K562 (cell line): ENCODE results near the gene SETD4. TPM values are rescaled to one million over a fixed set of nuclear protein-coding genes. Genes with fewer than 3 reads are reported as not detected.

Experiments used
- ATAC-seq: fragments of 200-7000 bp; cut with Tn5 transposase; 3 replicates; pipeline ENCODE4 v1.9.1; 2020; ENCODE audit warnings: moderate library complexity
- BruUV-seq: library from RNA; stranded (reverse); fragments of 400-500 nt; replicated peaks from 2 replicates; lab custom pipeline; 2021; lab: Mats Ljungman, UMichigan
- CTCF ChIA-PET: fragments of 300-600 bp; formaldehyde crosslinking; extraction: SDS; loops from one replicate; lab custom pipeline; 2021; ENCODE audit warnings: low intra/inter-chr PET ratio; lab: Yijun Ruan, JAX
- POLR2A ChIA-PET: fragments of 300-600, 350-650 bp; sonication (Branson Sonifier 250); formaldehyde crosslinking; extraction: SDS; loops from one replicate; lab custom pipeline; 2021; ENCODE audit warnings: antibody characterized with exemption, inconsistent platforms; lab: Yijun Ruan, JAX
- DNase-seq, 4 experiments: peaks; one replicate each; pipeline versions ENCODE4 v3.0.0 to v3.0.0-alpha.2; 2011 to 2018; ENCODE audit warnings: low spot score in 3 of 4, mixed read lengths in 3 of 4; ENCODE audit errors: extremely low read depth in 1 of 4
- FAIRE-seq: peaks from 2 replicates; lab custom pipeline; 2011; peaks lifted over from hg19 to GRCh38; lab: Jason Lieb, UNC
- H2AFZ ChIP-seq: 2 replicates; pipeline ENCODE4 v1.6.0; 2011; ENCODE audit warnings: low read depth, low read length, control low read depth, inconsistent platforms
- H3K27ac ChIP-seq: fragments of 200-600 bp; 3 replicates; pipeline ENCODE4 v1.8.0; 2011; ENCODE audit warnings: low read depth, mild to moderate bottlenecking, control low read depth, inconsistent platforms, low read length, moderate library complexity, mixed read lengths; ENCODE audit errors: extremely low read depth
- H3K27me3 ChIP-seq, 2 experiments: fragments of 300-600 bp in 1 of 2; 2 replicates in 1 of 2; 3 replicates in 1 of 2; pipeline versions ENCODE4 v1.6.0 to v1.8.0; 2011; ENCODE audit warnings: inconsistent platforms in 2 of 2, low read length in 2 of 2, mild to moderate bottlenecking in 1 of 2, mixed read lengths in 1 of 2, moderate library complexity in 1 of 2; ENCODE audit not compliant: control insufficient read depth in 2 of 2, insufficient read depth in 2 of 2
- H3K36me3 ChIP-seq: fragments of 300-600 bp; 3 replicates; pipeline ENCODE4 v1.8.0; 2011; ENCODE audit warnings: mild to moderate bottlenecking, low read length, inconsistent platforms; ENCODE audit not compliant: control insufficient read depth, insufficient read depth
- H3K4me1 ChIP-seq, 2 experiments: fragments of 200-600 bp in 1 of 2; replicated peaks in 1 of 2; 2 replicates in 1 of 2; 3 replicates in 1 of 2; pipeline versions ENCODE4 v1.5.1 to v1.8.0; 2011; ENCODE audit warnings: inconsistent platforms in 2 of 2, low read length in 2 of 2, mild to moderate bottlenecking in 1 of 2, mixed read lengths in 1 of 2, moderate library complexity in 1 of 2; ENCODE audit not compliant: control insufficient read depth in 2 of 2, insufficient read depth in 2 of 2
- H3K4me2 ChIP-seq: 2 replicates; pipeline ENCODE4 v1.6.1; 2011; ENCODE audit warnings: low read length, control low read depth, inconsistent platforms, mixed read lengths; ENCODE audit not compliant: insufficient read depth
- H3K4me3 ChIP-seq: fragments of 200-600 bp; sonication (generic), shearing (Covaris generic); 2 replicates; pipeline ENCODE4 v1.5.1; 2016; ENCODE audit warnings: control low read depth, inconsistent platforms
- H3K79me2 ChIP-seq: fragments of 200-600 bp; 3 replicates; pipeline ENCODE4 v1.8.0; 2011; ENCODE audit warnings: low read length, inconsistent platforms; ENCODE audit not compliant: control insufficient read depth, insufficient read depth
- H3K9ac ChIP-seq, 2 experiments: 2 replicates each; pipeline versions ENCODE4 v1.6.0 to v1.6.1; 2011; ENCODE audit warnings: low read depth in 2 of 2, low read length in 2 of 2, control low read depth in 1 of 2, inconsistent platforms in 1 of 2, mild to moderate bottlenecking in 1 of 2, mixed read lengths in 1 of 2; ENCODE audit not compliant: insufficient read depth in 1 of 2
- H3K9me1 ChIP-seq: one replicate; pipeline ENCODE4 v1.6.0; 2011; ENCODE audit warnings: inconsistent platforms, mild to moderate bottlenecking, low read length, moderate library complexity; ENCODE audit not compliant: control insufficient read depth, insufficient read depth
- H3K9me3 ChIP-seq: replicated peaks from 2 replicates; pipeline ENCODE4 v1.5.1; 2011; ENCODE audit warnings: low read depth, low read length, inconsistent platforms; ENCODE audit not compliant: control insufficient read depth, insufficient read depth
- H4K20me1 ChIP-seq: replicated peaks from 2 replicates; pipeline ENCODE4 v1.6.1; 2011; ENCODE audit warnings: low read length, inconsistent platforms, mixed read lengths; ENCODE audit not compliant: control insufficient read depth, insufficient read depth
- C11orf30 ChIP-seq: fragments of 450-650 bp; IDR thresholded peaks from 2 replicates; pipeline ENCODE4 v1.6.1; 2016; ENCODE audit warnings: low read depth, mild to moderate bottlenecking
- CBX1 ChIP-seq: sonication (generic); IDR thresholded peaks from 2 replicates; pipeline ENCODE4 v1.6.1; 2016; ENCODE audit warnings: antibody characterized with exemption, low read depth, mild to moderate bottlenecking
- CREBBP ChIP-seq: IDR thresholded peaks from one replicate; pipeline ENCODE4 v1.6.1; 2012; ENCODE audit warnings: low read depth, mild to moderate bottlenecking, control low read depth, inconsistent platforms, low read length
- CTBP1 ChIP-seq: fragments of 450-650 bp; IDR thresholded peaks from 2 replicates; pipeline ENCODE4 v1.6.1; 2016; ENCODE audit warnings: borderline replicate concordance
- GABPB2 ChIP-seq: fragments of 250-450 bp; sonication (Bioruptor Pico); conservative IDR thresholded peaks from 2 replicates; pipeline ENCODE4 v1.5.1; 2021; ENCODE audit warnings: mild to moderate bottlenecking
- MCM2 ChIP-seq: fragments of 450-650 bp; IDR thresholded peaks from 2 replicates; pipeline ENCODE4 v1.6.1; 2017; ENCODE audit warnings: low read depth, mild to moderate bottlenecking
- NR1H2 ChIP-seq: sonication (generic); formaldehyde crosslinking; IDR thresholded peaks from 2 replicates; pipeline ENCODE4 v1.4.0; 2020; ENCODE audit warnings: mild to moderate bottlenecking, missing genetic modification reagents
- PTRF ChIP-seq: fragments of 450-650 bp; IDR thresholded peaks from 2 replicates; pipeline ENCODE4 v1.6.1; 2016; ENCODE audit warnings: mild to moderate bottlenecking, missing genetic modification characterization, missing compliant biosample characterization
- SUPT5H ChIP-seq: fragments of 450-650 bp; IDR thresholded peaks from 2 replicates; pipeline ENCODE4 v1.6.1; 2016
- ZNF175 ChIP-seq: fragments of 200-800 bp; sonication (Bioruptor generic); IDR thresholded peaks from 2 replicates; pipeline ENCODE4 v1.6.1; 2016; ENCODE audit warnings: low read depth, mild to moderate bottlenecking, missing genetic modification characterization, missing compliant biosample characterization
- ZNF24 ChIP-seq: fragments of 450-650 bp; IDR thresholded peaks from 2 replicates; pipeline ENCODE4 v1.6.1; 2016
- ZNF3 ChIP-seq: fragments of 250-450 bp; sonication (Bioruptor Pico); IDR thresholded peaks from 2 replicates; pipeline ENCODE4 v1.5.0; 2021; ENCODE audit warnings: mild to moderate bottlenecking, moderate library complexity
- WGBS: fragments of 100-300 bp; shearing (Covaris generic); methylation state at CpG from one replicate; pipeline ENCODE4 v1.1.6; 2016; ENCODE audit warnings: low coverage, mixed read lengths; ENCODE audit not compliant: insufficient coverage; ENCODE audit errors: missing lambda C conversion rate; 5-methylcytosine and 5-hydroxymethylcytosine counted together
- in situ Hi-C: fragments of 300-500 bp; cut with MboI; formaldehyde crosslinking; loops from 4 replicates; pipeline ENCODE4 v1.15.0; 2018; ENCODE audit warnings: inconsistent platforms, mixed read lengths
- intact Hi-C: fragments of 100-400 bp; cut with micrococcal nuclease; formaldehyde crosslinking; loops from 2 replicates; pipeline ENCODE4 v1.14.2; 2022
- polyA plus RNA-seq, 8 experiments: library from polyadenylated mRNA; depleted of rRNA in 4 of 8; stranded (reverse) in 5 of 8; unstranded in 3 of 8; fragments of >200 nt; fragmentation: Nextera tagmentation in 2 of 8; fragmentation: Illumina TruSeq in 1 of 8; extraction: Ambion mirVana in 2 of 8; extraction: Trizol in 1 of 8; gene quantifications; 2 replicates each; pipeline versions ENCODE4 v1.2.1 to v1.2.3, GENCODE V29; 2011 to 2014; ENCODE audit warnings: inconsistent platforms in 1 of 8, missing spikeins in 1 of 8
- total RNA-seq, 7 experiments: library from RNA; depleted of rRNA in 6 of 7; stranded (reverse); fragments of >200 nt in 6 of 7; fragmentation: Illumina TruSeq in 2 of 7; extraction: Trizol in 2 of 7; gene quantifications; 2 replicates each; pipeline versions ENCODE4 v1.2.1 to v1.2.3, GENCODE V29; 2011 to 2021; ENCODE audit warnings: low replicate concordance in 1 of 7
- TF ChIP-seq, protein P1 (sequence below): fragments of 250-450 bp; sonication (Bioruptor Pico); IDR thresholded peaks from 2 replicates; pipeline ENCODE4 v1.4.0; 2020; ENCODE audit warnings: mild to moderate bottlenecking, moderate library complexity
- TF ChIP-seq, protein P2 (sequence below), 2 experiments: fragments of 450-650 bp in 1 of 2; sonication (generic) in 1 of 2; formaldehyde crosslinking; conservative IDR thresholded peaks; 2 replicates each; pipeline versions ENCODE4 v1.4.0 to v1.8.1; 2020 to 2022; ENCODE audit warnings: mild to moderate bottlenecking in 1 of 2, missing genetic modification reagents in 1 of 2
- TF ChIP-seq, protein P3 (sequence below): fragments of 200-400 bp; formaldehyde crosslinking; IDR thresholded peaks from 2 replicates; pipeline ENCODE4 v1.6.1; 2017; ENCODE audit warnings: mild to moderate bottlenecking, low read depth, low read length, moderate library complexity
- TF ChIP-seq, protein P4 (sequence below), 3 experiments: fragments of 200-800 bp in 1 of 3; sonication (Bioruptor generic) in 1 of 3; sonication (generic) in 1 of 3; formaldehyde crosslinking in 1 of 3; IDR thresholded peaks; 2 replicates each; pipeline versions ENCODE4 v1.6.1 to v1.8.0; 2016 to 2022; ENCODE audit warnings: mild to moderate bottlenecking in 2 of 3, missing compliant biosample characterization in 2 of 3, missing genetic modification characterization in 2 of 3, missing genetic modification reagents in 1 of 3

SETD4 gene
- total and polyA plus RNA-seq, 9 of the 15 experiments (the other 6 are each of a cell fraction or from before 2014, with no cell fraction given) = 16.1 to 51.3 (median 25.7) TPM

DNA sequence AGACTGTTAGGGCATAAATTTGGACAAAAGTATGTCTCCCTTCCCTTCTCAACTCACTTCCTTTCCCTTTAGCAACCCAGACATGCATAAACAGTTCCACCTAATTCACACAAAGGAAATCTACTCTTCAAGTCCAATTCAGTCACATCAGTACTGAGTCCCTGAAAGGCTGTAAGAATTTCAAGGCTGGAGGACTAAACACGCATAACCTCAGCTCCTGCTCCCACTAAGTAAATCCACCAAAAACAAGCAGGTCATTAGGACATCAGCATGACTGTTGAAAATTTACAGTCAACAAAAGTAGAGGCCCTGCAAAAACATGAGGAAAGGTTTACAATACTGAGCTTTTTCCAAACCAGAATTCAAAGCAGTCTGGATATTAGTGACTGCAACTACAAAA, 18.4 kb downstream of the SETD4 start:
- H2AFZ ChIP-seq = no peak overlapping the region
- no peaks in the 10 kb centered on the region for H3K79me2 ChIP-seq
- no peak overlapping the region for H3K9ac ChIP-seq
- 94% methylated on average over 1 of the region's 1 CpG for WGBS
- no peaks in the 10 kb centered on the region for H4K20me1 ChIP-seq
- H3K4me2 ChIP-seq = no peak overlapping the region
- intact Hi-C loops (no loop called here), in situ Hi-C loops (no loop called here)
- H3K27ac ChIP-seq = no peak overlapping the region
- no peak overlapping the region for H3K4me3 ChIP-seq
- no peaks in the 10 kb centered on the region for H3K9me3 ChIP-seq
- H3K4me1 ChIP-seq = no peaks in the 10 kb centered on the region
- BruUV-seq = no TSS peak
- DNase-seq (no peak), ATAC-seq (no peak), FAIRE-seq (peak; percentile 52)
- ChIA-PET CTCF (no interaction called here), POLR2A (interaction anchor here (1.1 kb wide), 1 partner anchor 12 kb away, joined by 5 read pairs; no protein-coding TSS in a partner anchor)
- TF ChIP-seq, protein P1, sequence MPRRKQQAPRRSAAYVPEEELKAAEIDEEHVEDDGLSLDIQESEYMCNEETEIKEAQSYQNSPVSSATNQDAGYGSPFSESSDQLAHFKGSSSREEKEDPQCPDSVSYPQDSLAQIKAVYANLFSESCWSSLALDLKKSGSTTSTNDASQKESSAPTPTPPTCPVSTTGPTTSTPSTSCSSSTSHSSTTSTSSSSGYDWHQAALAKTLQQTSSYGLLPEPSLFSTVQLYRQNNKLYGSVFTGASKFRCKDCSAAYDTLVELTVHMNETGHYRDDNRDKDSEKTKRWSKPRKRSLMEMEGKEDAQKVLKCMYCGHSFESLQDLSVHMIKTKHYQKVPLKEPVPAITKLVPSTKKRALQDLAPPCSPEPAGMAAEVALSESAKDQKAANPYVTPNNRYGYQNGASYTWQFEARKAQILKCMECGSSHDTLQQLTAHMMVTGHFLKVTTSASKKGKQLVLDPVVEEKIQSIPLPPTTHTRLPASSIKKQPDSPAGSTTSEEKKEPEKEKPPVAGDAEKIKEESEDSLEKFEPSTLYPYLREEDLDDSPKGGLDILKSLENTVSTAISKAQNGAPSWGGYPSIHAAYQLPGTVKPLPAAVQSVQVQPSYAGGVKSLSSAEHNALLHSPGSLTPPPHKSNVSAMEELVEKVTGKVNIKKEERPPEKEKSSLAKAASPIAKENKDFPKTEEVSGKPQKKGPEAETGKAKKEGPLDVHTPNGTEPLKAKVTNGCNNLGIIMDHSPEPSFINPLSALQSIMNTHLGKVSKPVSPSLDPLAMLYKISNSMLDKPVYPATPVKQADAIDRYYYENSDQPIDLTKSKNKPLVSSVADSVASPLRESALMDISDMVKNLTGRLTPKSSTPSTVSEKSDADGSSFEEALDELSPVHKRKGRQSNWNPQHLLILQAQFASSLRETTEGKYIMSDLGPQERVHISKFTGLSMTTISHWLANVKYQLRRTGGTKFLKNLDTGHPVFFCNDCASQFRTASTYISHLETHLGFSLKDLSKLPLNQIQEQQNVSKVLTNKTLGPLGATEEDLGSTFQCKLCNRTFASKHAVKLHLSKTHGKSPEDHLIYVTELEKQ (CRISPR knock-in tag) = no peak
- TF ChIP-seq MCM2 (no peak), NR1H2 (no peak), CTBP1 (no peak), C11orf30 (no peak), CREBBP (no peak), PTRF (tag) (no peak), GABPB2 (CRISPR knock-in tag) (no peak), ZNF24 (no peak), CBX1 (no peak), ZNF3 (no peak), ZNF175 (CRISPR knock-in tag) (no peak), SUPT5H (no peak)
- TF ChIP-seq, protein P2, sequence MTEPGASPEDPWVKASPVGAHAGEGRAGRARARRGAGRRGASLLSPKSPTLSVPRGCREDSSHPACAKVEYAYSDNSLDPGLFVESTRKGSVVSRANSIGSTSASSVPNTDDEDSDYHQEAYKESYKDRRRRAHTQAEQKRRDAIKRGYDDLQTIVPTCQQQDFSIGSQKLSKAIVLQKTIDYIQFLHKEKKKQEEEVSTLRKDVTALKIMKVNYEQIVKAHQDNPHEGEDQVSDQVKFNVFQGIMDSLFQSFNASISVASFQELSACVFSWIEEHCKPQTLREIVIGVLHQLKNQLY (CRISPR knock-in tag; conservative IDR thresholded peaks at IDR 0.05) = no peak
- TF ChIP-seq, protein P3, sequence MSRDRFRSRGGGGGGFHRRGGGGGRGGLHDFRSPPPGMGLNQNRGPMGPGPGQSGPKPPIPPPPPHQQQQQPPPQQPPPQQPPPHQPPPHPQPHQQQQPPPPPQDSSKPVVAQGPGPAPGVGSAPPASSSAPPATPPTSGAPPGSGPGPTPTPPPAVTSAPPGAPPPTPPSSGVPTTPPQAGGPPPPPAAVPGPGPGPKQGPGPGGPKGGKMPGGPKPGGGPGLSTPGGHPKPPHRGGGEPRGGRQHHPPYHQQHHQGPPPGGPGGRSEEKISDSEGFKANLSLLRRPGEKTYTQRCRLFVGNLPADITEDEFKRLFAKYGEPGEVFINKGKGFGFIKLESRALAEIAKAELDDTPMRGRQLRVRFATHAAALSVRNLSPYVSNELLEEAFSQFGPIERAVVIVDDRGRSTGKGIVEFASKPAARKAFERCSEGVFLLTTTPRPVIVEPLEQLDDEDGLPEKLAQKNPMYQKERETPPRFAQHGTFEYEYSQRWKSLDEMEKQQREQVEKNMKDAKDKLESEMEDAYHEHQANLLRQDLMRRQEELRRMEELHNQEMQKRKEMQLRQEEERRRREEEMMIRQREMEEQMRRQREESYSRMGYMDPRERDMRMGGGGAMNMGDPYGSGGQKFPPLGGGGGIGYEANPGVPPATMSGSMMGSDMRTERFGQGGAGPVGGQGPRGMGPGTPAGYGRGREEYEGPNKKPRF = no peak
- TF ChIP-seq, protein P4, sequence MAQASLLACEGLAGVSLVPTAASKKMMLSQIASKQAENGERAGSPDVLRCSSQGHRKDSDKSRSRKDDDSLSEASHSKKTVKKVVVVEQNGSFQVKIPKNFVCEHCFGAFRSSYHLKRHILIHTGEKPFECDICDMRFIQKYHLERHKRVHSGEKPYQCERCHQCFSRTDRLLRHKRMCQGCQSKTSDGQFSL (CRISPR knock-in tag; IDR thresholded peaks at IDR 0.05) = no peak
- TF ChIP-seq, protein P4 (tag; IDR thresholded peaks at IDR 0.05) = no peak
- peaks cover 85% of the 10 kb centered on the region for H3K36me3 ChIP-seq
- no peaks in the 10 kb centered on the region for H3K9me1 ChIP-seq
- no peaks in the 10 kb centered on the region for H3K27me3 ChIP-seq
